HG02588 (cell line): ENCODE data around the gene TEKT1.
"Not testable (repeated sequence)": the region's sequence is repeated elsewhere in the genome, so short reads cannot be mapped to it uniquely, and the experiment has no call there.

Experiments used
- ATAC-seq: cut with Tn5 transposase; IDR thresholded peaks from one replicate; pipeline ENCODE4 v1.9.1; 2021; ENCODE audit warnings: mild to moderate bottlenecking, moderate library complexity; ENCODE audit not compliant: unreplicated experiment

Gene TEKT1

DNA sequence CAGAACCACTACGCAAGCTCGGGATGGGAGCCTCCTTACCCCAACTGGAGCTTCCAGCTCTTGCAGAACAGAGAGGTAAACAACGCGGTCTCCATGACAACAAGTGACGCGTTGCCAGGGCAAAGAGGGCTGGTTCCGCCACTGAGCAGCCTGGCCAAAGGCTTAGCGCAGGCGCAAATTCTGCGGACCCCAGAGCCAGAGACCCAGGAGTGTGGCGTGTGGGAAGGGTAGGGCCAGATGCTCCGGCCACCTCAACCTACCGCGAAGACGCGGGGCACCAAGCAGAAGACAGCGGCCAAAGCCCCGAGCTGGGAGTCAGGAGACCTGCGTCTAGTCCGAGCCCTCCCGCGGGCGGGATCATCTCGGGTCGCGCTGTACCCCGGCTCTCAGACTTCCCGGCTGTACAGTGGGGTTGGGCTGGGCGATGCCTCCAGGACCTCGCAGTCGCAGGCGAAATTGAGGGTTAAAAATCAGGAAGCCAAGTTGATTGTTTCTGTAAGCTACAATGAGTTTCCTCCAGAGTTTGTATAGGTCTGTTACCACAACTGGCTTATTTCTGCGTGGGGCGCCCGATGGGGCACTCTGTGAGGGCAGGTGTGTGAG lies at the start of gene TEKT1:
Gene TEKT1 (minus strand): TSS at position 69 of the 603 bp plus-strand sequence. CDS start 1,353 bp downstream, outside the sequence.
- ATAC-seq, result no peak

- ATAC-seq, result not testable (repeated sequence)
These were observed 47.9 kb upstream of the TEKT1 start for GRCh38 chr17:6879221-6879975.

- not testable (repeated sequence) for ATAC-seq
These were observed 43.7 kb upstream of the TEKT1 start for GRCh38 chr17:6875276-6875675.

DNA sequence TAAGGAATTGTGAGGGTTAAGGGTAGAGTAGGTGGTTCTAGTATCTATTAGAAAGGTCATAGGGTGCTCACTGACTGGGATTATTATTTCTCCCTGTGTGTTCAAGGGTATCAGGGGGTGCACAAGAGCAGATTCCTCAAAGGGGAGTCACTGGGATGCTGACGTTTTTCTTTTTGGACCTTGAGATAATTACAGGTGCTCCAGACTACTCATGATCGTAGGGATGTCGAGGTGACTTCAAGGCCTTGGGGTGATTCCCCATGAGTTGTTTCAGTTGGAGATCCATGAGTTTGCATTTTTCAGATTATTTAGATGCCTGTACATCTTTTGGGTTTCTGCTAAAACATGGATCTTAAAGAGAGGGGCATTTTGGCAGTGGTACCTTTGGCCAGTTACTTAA lies 41.4 kb upstream of the TEKT1 start:
- ATAC-seq, result no peak

DNA sequence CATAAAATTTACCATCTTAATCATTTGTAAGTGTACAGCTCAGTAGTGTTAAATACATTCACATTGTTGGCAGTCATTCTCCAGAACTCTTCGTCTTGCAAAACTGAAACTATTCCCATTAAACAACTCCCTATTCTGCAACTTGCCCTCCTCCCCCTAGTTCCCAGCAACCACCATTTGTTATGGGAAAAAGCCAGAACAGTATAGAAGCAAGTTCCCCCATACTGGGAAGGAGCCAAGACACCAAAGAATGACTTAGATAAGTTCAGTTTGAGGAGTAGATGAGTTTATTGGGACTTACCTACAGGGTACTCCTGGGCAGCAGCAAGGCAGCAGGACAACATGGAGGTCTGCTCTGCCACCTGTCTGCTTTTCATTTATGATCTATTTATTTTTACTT lies 39.3 kb upstream of the TEKT1 start:
- ATAC-seq, result no peak

GRCh38 chr17:6868582-6868981 lies 37.1 kb upstream of the TEKT1 start:
- ATAC-seq, result no peak

DNA sequence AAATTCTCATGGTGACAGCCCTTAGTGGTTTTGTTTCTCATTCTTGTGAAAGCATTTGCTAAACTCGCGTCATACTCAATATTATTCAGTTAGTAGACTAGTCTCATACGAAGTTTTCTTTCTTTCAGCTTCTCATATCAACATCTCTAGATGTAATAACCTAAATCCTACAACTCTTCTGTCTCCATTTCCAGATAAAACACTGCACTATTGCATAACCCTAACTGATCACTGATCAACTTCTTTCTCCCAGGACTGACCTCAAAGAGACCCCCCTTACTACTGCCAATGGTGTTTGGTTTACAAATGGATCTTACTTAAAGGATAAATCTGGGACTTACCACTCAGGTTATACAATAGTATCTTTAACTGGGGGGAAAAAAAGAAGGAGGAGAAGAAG lies 36.3 kb upstream of the TEKT1 start:
- no peak for ATAC-seq

DNA sequence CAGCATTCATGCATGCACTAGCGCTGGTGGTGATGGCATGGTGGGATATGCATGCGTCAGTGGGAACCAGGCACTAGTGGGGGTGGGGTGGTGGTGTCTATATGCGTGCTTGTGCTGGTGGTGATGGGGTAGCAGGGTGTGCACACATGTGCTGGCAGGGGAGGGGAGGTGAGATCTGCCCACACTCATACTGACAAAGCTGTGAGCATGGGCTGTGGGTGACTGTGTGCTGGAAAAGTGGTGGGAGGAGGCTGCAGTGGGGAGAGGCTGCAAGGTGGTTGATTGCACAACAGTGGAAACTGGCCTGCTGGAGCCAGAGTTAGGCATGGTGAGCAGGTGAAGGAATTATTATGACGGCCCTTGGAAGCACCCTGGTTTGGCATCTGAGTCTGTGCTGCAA lies 31.3 kb upstream of the TEKT1 start:
- no peak for ATAC-seq

GRCh38 chr17:6862122-6862521 lies 30.6 kb upstream of the TEKT1 start:
- no peak for ATAC-seq

- no peak for ATAC-seq
These were observed 26.4 kb upstream of the TEKT1 start for GRCh38 chr17:6857904-6858303.

DNA sequence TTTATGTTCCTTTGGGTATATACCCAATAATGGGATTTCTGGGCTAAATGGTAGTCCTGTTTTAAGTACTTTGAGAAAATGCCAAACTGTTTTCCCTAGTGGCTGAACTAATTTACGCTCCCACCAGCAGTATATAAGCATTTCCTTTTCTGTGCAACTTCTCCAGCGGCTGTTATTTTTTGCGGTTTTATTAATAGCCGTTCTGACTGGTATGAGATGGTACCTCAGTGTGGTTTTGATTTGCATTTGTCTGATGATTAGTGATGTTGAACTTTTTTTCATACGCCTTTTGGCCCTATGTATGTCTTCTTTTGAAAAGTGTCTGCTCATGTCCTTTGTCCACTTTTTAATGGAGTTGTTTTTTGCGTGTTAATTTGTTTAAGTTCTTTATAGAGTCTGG lies 25.8 kb upstream of the TEKT1 start:
- no peak for ATAC-seq

GRCh38 chr17:6856051-6856450 lies 24.5 kb upstream of the TEKT1 start:
- no peak for ATAC-seq

- ATAC-seq, result no peak
These were observed 22.4 kb upstream of the TEKT1 start for GRCh38 chr17:6853764-6854442.

GRCh38 chr17:6848545-6849179 lies 17.1 kb upstream of the TEKT1 start:
- ATAC-seq, result not testable (repeated sequence)

DNA sequence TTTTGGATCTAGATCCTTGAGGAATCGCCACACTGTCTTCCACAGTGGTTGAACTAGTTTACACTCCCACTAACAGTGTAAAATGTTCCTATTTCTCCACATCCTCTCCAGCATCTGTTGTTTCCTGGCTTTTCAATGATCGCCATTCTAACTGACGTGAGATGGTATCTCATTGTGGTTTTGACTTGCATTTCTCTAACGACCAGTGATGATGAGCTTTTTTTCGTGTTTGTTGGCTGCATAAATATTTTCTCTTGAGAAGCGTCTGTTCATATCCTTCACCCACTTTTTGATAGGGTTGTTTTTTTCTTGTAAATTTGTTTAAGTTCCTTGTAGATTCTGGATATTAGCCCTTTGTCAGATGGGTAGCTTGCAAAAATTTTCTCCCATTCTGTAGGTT lies 14.6 kb upstream of the TEKT1 start:
- ATAC-seq, result not testable (repeated sequence)

- ATAC-seq, result not testable (repeated sequence)
These were observed 12.9 kb upstream of the TEKT1 start for GRCh38 chr17:6844406-6844805.

- ATAC-seq, result no peak
These were observed 11.8 kb upstream of the TEKT1 start for GRCh38 chr17:6843241-6843880.

GRCh38 chr17:6841769-6842168 lies 10.2 kb upstream of the TEKT1 start:
- not testable (repeated sequence) for ATAC-seq

- no peak for ATAC-seq
These were observed 1.0 kb downstream of the TEKT1 start for GRCh38 chr17:6830383-6830986.

DNA sequence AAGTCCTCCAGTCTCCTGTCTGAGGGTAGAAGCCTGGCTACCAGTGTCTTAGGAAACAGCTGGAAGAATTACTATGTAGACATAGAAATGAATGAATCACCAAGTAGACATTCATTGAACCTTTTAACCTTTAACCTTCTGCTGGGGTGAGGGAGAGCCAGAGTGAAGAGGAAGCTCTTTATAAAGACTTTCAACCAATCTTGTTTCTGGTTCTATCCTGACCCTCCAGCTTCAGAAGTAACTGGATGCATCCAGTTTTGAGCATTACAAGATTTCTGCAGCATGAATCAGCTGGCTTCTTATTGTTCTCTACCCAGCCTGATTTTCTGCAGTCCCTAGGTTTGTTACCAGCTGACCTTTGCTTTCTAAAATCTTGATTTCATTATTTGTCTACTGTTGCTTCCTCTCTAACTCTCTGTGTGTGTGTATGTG lies 8.5 kb downstream of the TEKT1 start:
- ATAC-seq, result no peak

- no peak for ATAC-seq
These were observed 12.6 kb downstream of the TEKT1 start for GRCh38 chr17:6818938-6819337.
